ENCODE data around the gene MT1X.

GRCh38 chr16:56728027-56728426 lies 45.8 kb downstream of the MT1X start:
- TF ChIP-seq, protein P1, sequence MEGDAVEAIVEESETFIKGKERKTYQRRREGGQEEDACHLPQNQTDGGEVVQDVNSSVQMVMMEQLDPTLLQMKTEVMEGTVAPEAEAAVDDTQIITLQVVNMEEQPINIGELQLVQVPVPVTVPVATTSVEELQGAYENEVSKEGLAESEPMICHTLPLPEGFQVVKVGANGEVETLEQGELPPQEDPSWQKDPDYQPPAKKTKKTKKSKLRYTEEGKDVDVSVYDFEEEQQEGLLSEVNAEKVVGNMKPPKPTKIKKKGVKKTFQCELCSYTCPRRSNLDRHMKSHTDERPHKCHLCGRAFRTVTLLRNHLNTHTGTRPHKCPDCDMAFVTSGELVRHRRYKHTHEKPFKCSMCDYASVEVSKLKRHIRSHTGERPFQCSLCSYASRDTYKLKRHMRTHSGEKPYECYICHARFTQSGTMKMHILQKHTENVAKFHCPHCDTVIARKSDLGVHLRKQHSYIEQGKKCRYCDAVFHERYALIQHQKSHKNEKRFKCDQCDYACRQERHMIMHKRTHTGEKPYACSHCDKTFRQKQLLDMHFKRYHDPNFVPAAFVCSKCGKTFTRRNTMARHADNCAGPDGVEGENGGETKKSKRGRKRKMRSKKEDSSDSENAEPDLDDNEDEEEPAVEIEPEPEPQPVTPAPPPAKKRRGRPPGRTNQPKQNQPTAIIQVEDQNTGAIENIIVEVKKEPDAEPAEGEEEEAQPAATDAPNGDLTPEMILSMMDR (conservative IDR thresholded peaks at IDR 0.05) = no peak
- TF ChIP-seq EZH2 (IDR thresholded peaks at IDR 0.05; ENCODE audit: low read depth) = no peak
